GM12878 (cell line): ENCODE data around the gene RTCB. TPM values are rescaled to one million over a fixed set of nuclear protein-coding genes. Genes with fewer than 3 reads are reported as not detected.

Source experiments
- ATAC-seq: fragments of 200-7000 bp; cut with Tn5 transposase; 3 replicates; pipeline ENCODE4 v1.9.1; 2020; ENCODE audit warnings: mild to moderate bottlenecking, moderate library complexity
- BruUV-seq: library from RNA; stranded (reverse); fragments of 400-500 nt; replicated peaks from 2 replicates; lab custom pipeline; 2021; lab: Mats Ljungman, UMichigan
- CTCF ChIA-PET: fragments of 300-600 bp; sonication (Branson Sonifier 250); formaldehyde crosslinking; extraction: SDS; loops from one replicate; lab custom pipeline; 2021; ENCODE audit warnings: inconsistent platforms; lab: Yijun Ruan, JAX
- POLR2A ChIA-PET: fragments of 350-600 bp; formaldehyde crosslinking; extraction: SDS; loops from one replicate; lab custom pipeline; 2021; ENCODE audit warnings: inconsistent platforms; lab: Charles Lee
- RAD21 ChIA-PET: fragments of 300-600 bp; sonication (Branson Sonifier 250); formaldehyde crosslinking; loops from one replicate; lab custom pipeline; 2023; ENCODE audit warnings: antibody characterized with exemption; ENCODE audit not compliant: unreplicated experiment; lab: Charles Lee
- SMC1A ChIA-PET: fragments of 300-600 bp; sonication (Branson Sonifier 250); formaldehyde crosslinking; loops from one replicate; lab custom pipeline; 2023; ENCODE audit not compliant: unreplicated experiment, uncharacterized antibody; lab: Charles Lee
- DNase-seq: peaks from one replicate; pipeline ENCODE4 v3.0.0-alpha.2; 2011; ENCODE audit warnings: low read depth, low spot score
- FAIRE-seq: peaks from 3 replicates; lab custom pipeline; 2011; peaks lifted over from hg19 to GRCh38; lab: Jason Lieb, UNC
- H2AFZ ChIP-seq: 2 replicates; pipeline ENCODE4 v1.6.0; 2011; ENCODE audit warnings: low read depth, low read length, control low read depth; ENCODE audit not compliant: control insufficient read depth
- H3K27ac ChIP-seq: 2 replicates; pipeline ENCODE4 v1.5.1; 2011; ENCODE audit warnings: control low read depth; ENCODE audit not compliant: control insufficient read depth, insufficient read depth
- H3K27me3 ChIP-seq, 2 experiments: replicated peaks in 1 of 2; 2 replicates each; pipeline versions ENCODE4 v1.6.0 to v1.6.1; 2011; ENCODE audit warnings: low read length in 1 of 2; ENCODE audit not compliant: control insufficient read depth in 2 of 2, insufficient read depth in 2 of 2
- H3K36me3 ChIP-seq, 2 experiments: 2 replicates each; pipeline ENCODE4 v1.5.1; 2011; ENCODE audit warnings: low read length in 1 of 2; ENCODE audit not compliant: control insufficient read depth in 2 of 2, insufficient read depth in 2 of 2
- H3K4me1 ChIP-seq: 2 replicates; pipeline ENCODE4 v1.6.1; 2011; ENCODE audit warnings: mild to moderate bottlenecking, low read length, moderate library complexity, mixed read lengths; ENCODE audit not compliant: control insufficient read depth, insufficient read depth
- H3K4me2 ChIP-seq: 2 replicates; pipeline ENCODE4 v1.6.0; 2011; ENCODE audit warnings: control low read depth; ENCODE audit not compliant: control insufficient read depth, insufficient read depth
- H3K4me3 ChIP-seq: fragments of 200-600 bp; sonication (generic); 2 replicates; pipeline ENCODE4 v1.5.1; 2016
- H3K79me2 ChIP-seq: 2 replicates; pipeline ENCODE4 v1.6.0; 2011; ENCODE audit warnings: low read length; ENCODE audit not compliant: control insufficient read depth, insufficient read depth
- H3K9ac ChIP-seq: 2 replicates; pipeline ENCODE4 v1.8.0; 2011; ENCODE audit warnings: low read length, control low read depth, mixed read lengths; ENCODE audit not compliant: control insufficient read depth, insufficient read depth
- H3K9me3 ChIP-seq: replicated peaks from 3 replicates; pipeline ENCODE4 v1.5.1; 2011; ENCODE audit warnings: mild to moderate bottlenecking, low read length; ENCODE audit not compliant: control insufficient read depth, insufficient read depth
- H4K20me1 ChIP-seq: 2 replicates; pipeline ENCODE4 v1.6.0; 2011; ENCODE audit not compliant: control insufficient read depth, insufficient read depth
- BHLHE40 ChIP-seq, 2 experiments: fragments of 450-650 bp in 1 of 2; IDR thresholded peaks; 2 replicates each; pipeline ENCODE4 v1.6.1; 2011 to 2017; ENCODE audit warnings: low read depth in 2 of 2, borderline replicate concordance in 1 of 2, improper control_type of control experiment in 1 of 2, low read length in 1 of 2, mild to moderate bottlenecking in 1 of 2
- DPF2 ChIP-seq: fragments of 450-650 bp; IDR thresholded peaks from 2 replicates; pipeline ENCODE4 v1.6.1; 2017; ENCODE audit warnings: mild to moderate bottlenecking
- KDM1A ChIP-seq: fragments of 200-600 bp; sonication (generic); IDR thresholded peaks from 2 replicates; pipeline ENCODE4 v1.6.1; 2016; ENCODE audit warnings: borderline replicate concordance
- MEF2A ChIP-seq: IDR thresholded peaks from 2 replicates; pipeline ENCODE4 v1.6.1; 2011; ENCODE audit warnings: low read depth, mild to moderate bottlenecking, low read length, moderate library complexity; ENCODE audit not compliant: insufficient read depth
- MEF2B ChIP-seq: fragments of 450-650 bp; IDR thresholded peaks from 2 replicates; pipeline ENCODE4 v1.6.1; 2018; ENCODE audit warnings: mild to moderate bottlenecking, moderate library complexity; ENCODE audit not compliant: partially characterized antibody, poor library complexity, severe bottlenecking
- MYC ChIP-seq: IDR thresholded peaks from 2 replicates; pipeline ENCODE4 v1.6.1; 2011; ENCODE audit warnings: mild to moderate bottlenecking, low read length, moderate library complexity, inconsistent platforms; ENCODE audit not compliant: insufficient read depth, insufficient replicate concordance, insufficient read length, severe bottlenecking
- NR2C2 ChIP-seq: IDR thresholded peaks from 2 replicates; pipeline ENCODE4 v1.6.1; 2011; ENCODE audit warnings: borderline replicate concordance, low read depth; ENCODE audit not compliant: control insufficient read depth, insufficient read length
- SPI1 ChIP-seq: IDR thresholded peaks from 2 replicates; pipeline ENCODE4 v1.6.1; 2011; ENCODE audit warnings: low read depth, mild to moderate bottlenecking, low read length, moderate library complexity, borderline replicate concordance; ENCODE audit not compliant: insufficient read depth
- WGBS: methylation state at CpG from one replicate; pipeline ENCODE4 v1.1.6; 2016; ENCODE audit warnings: low lambda C conversion rate; ENCODE audit not compliant: insufficient replicate concordance, insufficient coverage; ENCODE audit errors: missing lambda C conversion rate; 5-methylcytosine and 5-hydroxymethylcytosine counted together
- in situ Hi-C: fragments of 300-500 bp; cut with MboI; formaldehyde crosslinking; loops from 9 replicates; pipeline ENCODE4 v1.14.3; 2018; ENCODE audit warnings: mixed read lengths
- intact Hi-C: fragments of 100-400 bp; cut with micrococcal nuclease; formaldehyde crosslinking; loops from one replicate; pipeline ENCODE4 v1.14.2; 2022; ENCODE audit not compliant: unreplicated experiment
- polyA plus RNA-seq, 11 experiments: library from polyadenylated mRNA; depleted of rRNA in 4 of 11; unstranded in 6 of 11; stranded (reverse) in 5 of 11; fragments of >200 nt; fragmentation: Nextera tagmentation in 4 of 11; fragmentation: Illumina TruSeq in 1 of 11; extraction: Ambion mirVana in 4 of 11; extraction: Trizol in 1 of 11; gene quantifications; 1 replicate in 1 of 11; 2 replicates in 10 of 11; pipeline versions ENCODE4 v1.2.1 to v1.2.3, GENCODE V29; 2011 to 2016; ENCODE audit warnings: inconsistent platforms in 2 of 11, missing spikeins in 2 of 11, low read depth in 1 of 11
- total RNA-seq, 4 experiments: library from RNA; depleted of rRNA in 3 of 4; stranded (reverse); fragments of >200 nt in 3 of 4; fragmentation: Illumina TruSeq in 1 of 4; extraction: Trizol in 1 of 4; gene quantifications; 2 replicates each; pipeline versions ENCODE4 v1.2.1 to v1.2.3, GENCODE V29; 2013 to 2021
- TF ChIP-seq, protein P1 (sequence below): IDR thresholded peaks from 2 replicates; pipeline ENCODE4 v1.6.1; 2012; ENCODE audit warnings: low read depth, low read length, improper control_type of control experiment

Gene RTCB
- total and polyA plus RNA-seq, 10 of the 15 experiments (the other 5 are each of a cell fraction or from before 2014, with no cell fraction given) = 88.4 to 203 (median 106) TPM

DNA sequence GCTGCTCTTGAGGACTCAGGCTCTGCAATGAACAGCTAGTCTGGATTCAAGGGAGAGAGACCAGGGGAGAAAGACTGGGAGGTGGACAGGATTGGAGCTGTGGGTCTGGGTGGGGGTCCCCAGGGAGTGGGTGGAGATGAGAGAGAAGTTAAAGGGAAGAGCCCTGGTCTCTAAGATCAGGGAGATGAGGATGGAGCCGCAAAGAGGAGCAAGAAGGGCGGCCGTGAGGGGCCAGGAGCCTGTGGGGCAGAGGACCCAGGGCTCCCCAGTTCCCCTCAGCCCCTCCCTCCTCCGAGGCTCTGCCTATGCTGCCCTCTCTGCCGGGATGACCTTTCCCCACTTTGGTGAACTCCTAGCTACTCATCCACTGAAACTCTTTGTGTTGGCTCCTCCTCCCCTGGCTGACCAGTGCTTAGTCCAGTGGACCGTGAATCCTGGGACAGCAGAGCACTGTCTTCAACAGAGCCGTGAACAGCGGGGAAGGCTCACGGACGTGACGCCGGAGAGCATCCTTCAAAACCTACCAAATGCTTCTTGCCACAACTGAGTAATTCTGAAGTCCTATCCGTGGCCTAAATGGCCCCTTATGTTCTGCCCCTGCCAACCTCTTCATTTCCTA is 70.8 kb downstream of the RTCB start:
- H2AFZ ChIP-seq = no peak overlapping the region
- POLR2A ChIA-PET = no interaction called here
- TF ChIP-seq DPF2 (no peak), MEF2A (no peak), SPI1 (no peak), NR2C2 (no peak), MEF2B (no peak), KDM1A (no peak), MYC (no peak), BHLHE40 (IDR thresholded peaks at IDR 0.05; ENCODE audit: borderline replicate concordance in 1 of 2, low read depth in 2 of 2, low read length in 1 of 2) (no peak)
- TF ChIP-seq, protein P1, sequence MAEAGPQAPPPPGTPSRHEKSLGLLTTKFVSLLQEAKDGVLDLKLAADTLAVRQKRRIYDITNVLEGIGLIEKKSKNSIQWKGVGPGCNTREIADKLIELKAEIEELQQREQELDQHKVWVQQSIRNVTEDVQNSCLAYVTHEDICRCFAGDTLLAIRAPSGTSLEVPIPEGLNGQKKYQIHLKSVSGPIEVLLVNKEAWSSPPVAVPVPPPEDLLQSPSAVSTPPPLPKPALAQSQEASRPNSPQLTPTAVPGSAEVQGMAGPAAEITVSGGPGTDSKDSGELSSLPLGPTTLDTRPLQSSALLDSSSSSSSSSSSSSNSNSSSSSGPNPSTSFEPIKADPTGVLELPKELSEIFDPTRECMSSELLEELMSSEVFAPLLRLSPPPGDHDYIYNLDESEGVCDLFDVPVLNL = no peak
- TF ChIP-seq, all 136 proteins: peak for 0
- 47% methylated on average over 13 of the region's 13 CpGs for WGBS
- no peaks in the 10 kb centered on the region for H3K9me3 ChIP-seq
- BruUV-seq = no TSS peak
- intact Hi-C loops = no loop called here
- H3K4me2 ChIP-seq = no peak overlapping the region
- H3K79me2 ChIP-seq = no peaks in the 10 kb centered on the region
- H3K4me3 ChIP-seq = no peak overlapping the region
- no peaks in the 10 kb centered on the region for H3K36me3 ChIP-seq
- no peak overlapping the region for H3K9ac ChIP-seq
- ChIA-PET RAD21 (no interaction called here), CTCF (no interaction called here), SMC1A (no interaction called here)
- no peaks in the 10 kb centered on the region; a peak in 2 of 4 replicates for H3K27me3 ChIP-seq
- H3K27ac ChIP-seq = no peak overlapping the region
- no peaks in the 10 kb centered on the region for H3K4me1 ChIP-seq
- DNase-seq = no peak
- FAIRE-seq = no peak
- in situ Hi-C loops = no loop called here
- ATAC-seq = no peak
- no peaks in the 10 kb centered on the region for H4K20me1 ChIP-seq
